HG03520 (cell line): ENCODE results near the gene CATSPERE.
"Not testable (repeated sequence)": the region's sequence is repeated elsewhere in the genome, so short reads cannot be mapped to it uniquely, and the experiment has no call there.

Source experiments
- ATAC-seq: cut with Tn5 transposase; IDR thresholded peaks from one replicate; pipeline ENCODE4 v1.9.1; 2021; ENCODE audit warnings: mild to moderate bottlenecking, moderate library complexity; ENCODE audit not compliant: unreplicated experiment

Gene CATSPERE

DNA sequence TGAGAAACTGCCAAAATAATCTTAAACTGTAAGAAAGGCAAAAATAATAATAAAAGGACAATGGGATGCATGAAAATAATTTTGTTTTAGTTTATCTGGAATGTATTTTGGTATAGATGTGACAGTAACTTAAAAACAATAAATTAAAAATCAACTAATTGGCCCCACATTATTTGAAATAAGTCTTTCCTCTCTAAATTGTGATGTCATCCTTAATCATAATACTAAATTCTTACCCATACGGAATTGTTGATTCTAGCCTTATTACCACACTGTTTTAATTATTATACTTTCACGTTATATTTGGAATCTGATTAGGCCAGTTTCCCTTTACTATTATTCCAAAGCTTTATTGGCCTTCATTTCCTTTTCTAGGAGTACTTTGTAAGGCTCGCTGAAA is 199.5 kb downstream of the CATSPERE start:
- no peak for ATAC-seq

DNA sequence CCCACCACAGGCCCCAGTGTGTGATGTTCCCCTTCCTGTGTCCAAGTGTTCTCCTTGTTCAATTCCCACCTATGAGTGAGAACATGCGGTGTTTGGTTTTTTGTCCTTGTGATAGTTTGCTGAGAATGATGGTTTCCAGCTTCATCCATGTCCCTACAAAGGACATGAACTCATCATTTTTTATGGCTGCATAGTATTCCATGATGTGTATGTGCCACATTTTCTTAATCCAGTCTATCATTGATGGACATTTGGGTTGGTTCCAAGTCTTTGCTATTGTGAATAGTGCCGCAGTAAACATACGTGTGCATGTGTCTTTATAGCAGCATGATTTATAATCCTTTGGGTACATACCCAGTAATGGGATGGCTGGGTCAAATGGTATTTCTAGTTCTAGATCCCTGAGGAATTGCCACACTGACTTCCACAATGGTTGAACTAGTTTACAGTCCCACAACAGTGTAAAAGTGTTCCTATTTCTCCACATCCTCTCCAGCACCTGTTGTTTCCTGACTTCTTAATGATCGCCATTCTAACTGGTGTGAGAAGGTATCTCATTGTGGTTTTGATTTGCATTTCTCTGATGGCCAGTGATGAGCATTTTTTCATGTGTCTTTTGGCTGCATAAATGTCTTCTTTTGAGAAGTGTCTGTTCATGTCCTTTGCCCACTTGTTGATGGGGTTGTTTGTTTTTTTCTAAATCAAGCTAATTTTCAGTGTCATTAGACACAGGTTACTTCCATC is 200.7 kb downstream of the CATSPERE start:
- ATAC-seq, result not testable (repeated sequence)

DNA sequence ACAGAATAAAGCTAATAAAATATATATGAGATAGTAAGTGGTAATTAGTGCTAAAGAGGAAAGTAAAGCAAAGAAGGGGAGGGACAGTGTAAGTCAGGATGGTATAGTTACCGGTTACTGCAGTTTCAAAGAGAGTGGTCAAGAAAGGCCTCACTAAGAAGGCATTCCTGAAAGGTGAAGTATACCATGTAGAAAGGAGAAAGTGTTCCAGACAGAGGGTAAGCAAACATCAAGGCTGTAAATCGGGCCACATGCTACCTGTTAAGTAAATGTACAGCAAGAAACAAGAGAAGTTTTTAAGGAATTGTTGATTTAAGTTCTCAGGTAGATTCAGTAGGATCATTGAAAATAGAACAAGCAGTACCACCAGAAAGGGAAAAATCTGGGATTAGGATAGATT is 201.5 kb downstream of the CATSPERE start:
- ATAC-seq, result no peak

DNA sequence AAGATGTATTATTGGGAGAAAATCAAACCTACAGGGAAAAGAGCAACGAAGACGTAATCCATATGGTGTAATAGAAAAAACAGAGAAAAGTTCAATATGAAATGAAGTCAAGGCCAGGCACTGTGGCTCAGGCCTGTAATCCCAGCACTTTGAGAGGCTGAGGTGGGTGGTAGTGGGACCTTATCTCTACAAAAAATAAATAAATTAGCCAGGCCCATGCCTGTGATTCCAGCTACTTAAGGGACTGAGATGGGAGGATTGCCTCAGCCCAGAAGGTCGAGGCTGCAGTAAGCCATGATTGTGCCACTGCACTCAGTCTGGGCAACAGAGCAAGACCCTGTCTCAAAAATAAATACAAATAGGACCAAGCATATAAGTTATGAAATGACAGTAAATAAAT is 203.3 kb downstream of the CATSPERE start:
- ATAC-seq, result no peak

DNA sequence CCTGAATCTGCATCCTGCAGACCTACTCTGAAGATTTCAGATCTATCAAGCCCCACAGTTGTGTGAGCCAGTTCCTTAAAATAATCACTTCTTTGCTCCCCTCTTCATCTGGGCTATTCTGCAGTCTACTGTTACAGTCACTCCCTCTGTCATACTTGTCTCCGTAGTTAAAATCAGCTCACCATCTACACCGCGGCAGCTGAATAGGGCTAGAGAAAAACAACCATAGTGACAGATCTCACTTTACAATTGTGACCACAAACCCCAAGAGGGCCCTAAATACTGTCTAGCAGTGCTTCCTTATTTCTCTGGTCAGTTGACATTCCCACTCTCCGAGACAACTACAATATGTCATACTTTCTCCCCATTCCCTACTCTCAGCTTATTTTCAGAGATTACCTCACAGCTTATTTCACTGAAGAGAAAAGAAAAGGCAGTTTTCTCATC is 204.7 kb downstream of the CATSPERE start:
- peak; percentile 79 for ATAC-seq

DNA sequence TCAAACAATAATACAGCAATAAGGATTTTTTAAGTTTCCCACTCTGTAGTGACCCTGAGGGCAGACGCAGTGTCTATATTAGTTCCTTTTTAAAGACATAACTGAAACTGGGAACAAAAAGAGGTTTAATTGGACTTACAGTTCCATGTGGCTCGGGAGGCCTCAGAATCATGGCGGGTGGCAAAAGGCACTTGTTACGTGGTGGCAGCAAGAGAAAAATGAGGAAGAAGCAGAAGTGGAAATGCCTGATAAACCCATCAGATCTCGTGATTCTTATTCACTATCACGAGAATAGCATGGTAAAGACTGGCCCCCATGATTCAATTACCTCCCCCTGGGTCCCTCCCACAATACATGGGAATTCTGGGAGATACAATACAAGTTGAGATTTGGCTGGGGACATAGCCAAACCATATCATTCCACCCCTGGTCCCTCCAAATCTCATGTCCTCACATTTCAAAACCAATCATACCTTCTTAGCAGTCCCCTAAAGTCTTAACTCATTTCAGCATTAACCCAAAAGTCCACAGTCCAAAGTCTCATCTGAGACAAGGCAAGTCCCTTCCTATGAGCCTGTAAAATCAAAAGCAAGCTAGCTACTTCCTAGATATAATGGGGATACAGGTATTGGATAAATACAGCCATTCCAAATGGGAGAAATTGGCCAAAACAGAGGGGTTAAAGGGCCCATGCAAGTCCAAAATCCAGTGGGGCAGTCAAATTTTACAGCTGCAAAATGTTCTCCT is 205.8 kb downstream of the CATSPERE start:
- not testable (repeated sequence) for ATAC-seq

DNA sequence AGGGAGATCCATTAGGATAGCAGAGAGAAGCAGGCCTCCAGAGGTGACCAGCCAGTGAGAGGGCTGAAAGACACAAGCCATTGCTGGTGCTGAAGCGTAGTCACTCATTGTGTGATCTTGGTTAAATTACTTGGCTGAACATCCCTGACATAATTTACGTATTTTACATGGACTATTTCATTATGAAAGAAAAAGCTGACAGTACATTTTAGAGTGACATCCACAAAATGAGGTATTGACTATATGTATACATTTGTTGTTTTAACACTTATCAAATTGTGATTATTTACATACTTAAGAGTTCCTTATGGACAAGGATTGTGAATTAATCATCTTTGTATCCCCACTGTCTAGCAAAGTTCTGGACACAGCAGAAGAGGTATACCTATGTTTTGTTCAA is 206.7 kb downstream of the CATSPERE start:
- no peak for ATAC-seq

DNA sequence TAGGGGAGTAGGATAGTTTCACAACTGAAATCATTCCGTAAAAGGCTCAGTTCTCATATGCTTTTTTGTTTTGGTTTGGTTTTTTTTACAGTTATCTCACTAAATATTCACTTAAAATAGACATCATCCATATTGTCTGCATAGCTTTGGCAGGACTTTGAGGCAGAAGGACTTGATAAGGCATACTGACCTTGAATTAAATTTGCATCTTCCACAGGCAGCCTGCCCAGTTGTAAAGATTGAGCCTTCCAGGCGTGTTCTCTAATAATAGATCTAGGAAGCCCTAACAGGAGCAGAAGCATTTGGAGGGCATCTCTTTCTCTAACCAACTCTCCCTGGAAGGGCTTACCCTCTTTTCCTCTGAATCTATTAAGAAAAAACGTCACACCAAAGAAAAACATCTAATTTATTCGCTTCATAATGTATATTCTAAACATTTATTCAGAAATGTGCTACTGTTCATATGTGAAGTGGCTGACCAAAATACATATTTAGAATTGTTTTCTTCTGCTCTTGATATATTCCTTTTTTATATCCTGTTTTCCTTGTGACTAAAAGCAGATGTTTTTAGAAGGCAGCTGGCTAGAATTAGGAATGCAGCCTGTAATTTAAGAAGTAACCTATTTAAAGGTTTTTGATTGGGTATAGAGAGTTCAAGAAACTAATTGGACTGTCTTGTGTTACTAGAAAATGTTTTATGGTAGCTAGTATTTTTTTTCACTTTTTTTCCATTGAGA is 212.0 kb downstream of the CATSPERE start:
- no peak for ATAC-seq

DNA sequence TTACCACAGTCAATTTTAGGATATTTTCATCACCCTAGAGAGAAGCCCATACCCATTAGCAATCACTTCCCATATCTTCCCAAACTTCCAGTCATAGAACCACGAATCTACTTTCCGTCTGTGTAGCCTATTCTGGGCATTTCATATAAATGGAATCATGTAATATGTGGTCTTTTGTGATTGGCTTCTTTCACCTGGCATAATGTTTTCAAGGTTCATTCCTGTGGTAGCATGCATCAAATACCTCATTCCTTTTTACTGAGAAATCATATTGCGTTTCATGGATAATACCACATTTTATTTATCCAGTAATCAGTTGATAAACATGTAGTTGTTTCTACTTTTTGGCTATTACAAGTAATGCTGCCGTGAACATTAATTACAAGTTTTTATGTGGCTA is 213.4 kb downstream of the CATSPERE start:
- no peak for ATAC-seq

DNA sequence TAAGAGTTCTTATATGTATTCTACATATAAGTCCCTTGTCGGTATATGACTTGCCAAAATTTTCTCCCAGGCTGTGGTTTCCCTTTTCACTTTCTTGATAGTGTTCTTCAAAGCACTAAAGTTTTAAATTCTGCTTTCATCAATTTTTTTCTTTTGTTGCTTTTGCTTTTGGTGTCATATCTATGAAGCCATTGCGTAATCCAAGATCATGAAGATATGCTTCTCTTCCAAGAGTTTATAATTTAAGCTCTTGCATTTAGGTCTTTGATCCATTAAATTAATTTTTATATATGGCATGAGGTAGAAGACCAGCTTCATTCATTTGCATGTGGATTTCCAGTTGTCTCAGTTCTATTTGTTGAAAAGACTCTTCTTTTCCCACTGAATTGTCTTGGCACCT is 214.1 kb downstream of the CATSPERE start:
- no peak for ATAC-seq

DNA sequence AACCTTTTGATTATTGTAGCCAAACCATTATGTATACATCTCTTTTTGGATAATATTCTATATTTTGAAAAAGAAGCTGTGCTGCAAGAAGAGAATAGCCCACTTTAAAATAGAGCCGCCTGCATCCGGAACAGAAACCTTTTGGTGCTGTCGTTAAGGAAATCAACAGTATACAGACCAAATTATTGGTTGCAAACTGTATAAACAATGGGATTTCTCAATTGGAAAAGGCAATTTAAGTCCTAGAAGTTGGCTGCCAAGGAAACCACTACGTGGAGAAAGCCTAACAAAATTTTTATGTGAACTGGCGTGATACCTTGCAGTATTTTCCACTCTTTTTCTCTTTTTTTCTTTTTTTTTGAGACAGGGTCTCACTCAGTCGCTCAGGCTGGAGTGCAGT is 217.6 kb downstream of the CATSPERE start:
- ATAC-seq, result no peak

DNA sequence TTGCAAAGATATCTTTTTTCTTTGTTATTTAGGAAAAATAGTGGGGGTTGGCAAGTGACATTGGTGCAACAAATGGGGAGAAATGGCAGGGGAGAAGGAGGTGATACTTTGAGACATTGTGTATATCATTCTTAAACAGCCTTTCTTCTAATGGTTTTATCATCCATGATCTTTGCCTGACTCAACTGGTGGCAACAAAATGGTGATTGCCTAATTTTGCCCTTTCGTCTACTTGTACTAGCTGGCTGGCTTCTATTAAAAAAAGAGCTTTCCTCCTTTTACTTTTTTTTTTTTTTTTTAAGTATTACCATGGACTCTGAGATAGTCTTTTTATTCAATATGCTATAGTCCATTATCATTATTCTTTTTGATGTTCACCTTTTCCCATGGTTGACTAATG is 219.6 kb downstream of the CATSPERE start:
- ATAC-seq, result no peak

DNA sequence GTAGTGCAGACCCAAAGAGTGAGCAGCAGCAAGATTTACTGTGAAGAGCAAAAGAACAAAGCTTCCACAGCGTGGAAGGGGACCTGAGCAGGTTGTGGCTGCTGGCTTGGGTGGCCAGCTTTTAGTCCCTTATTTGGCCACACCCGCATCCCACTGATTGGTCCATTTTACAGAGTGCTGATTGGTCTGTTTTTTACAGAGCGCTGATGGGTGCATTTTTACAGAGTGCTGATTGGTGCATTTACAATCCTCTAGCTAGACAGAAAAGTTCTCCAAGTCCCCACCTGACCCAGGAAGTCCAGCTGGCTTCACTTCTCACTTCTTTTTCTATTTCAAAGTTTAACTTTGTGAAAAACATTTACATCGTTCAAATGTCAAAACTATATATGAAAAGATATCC is 221.0 kb downstream of the CATSPERE start:
- ATAC-seq, result not testable (repeated sequence)
